ENCODE measurements around the gene REXO1.

Gene REXO1

DNA sequence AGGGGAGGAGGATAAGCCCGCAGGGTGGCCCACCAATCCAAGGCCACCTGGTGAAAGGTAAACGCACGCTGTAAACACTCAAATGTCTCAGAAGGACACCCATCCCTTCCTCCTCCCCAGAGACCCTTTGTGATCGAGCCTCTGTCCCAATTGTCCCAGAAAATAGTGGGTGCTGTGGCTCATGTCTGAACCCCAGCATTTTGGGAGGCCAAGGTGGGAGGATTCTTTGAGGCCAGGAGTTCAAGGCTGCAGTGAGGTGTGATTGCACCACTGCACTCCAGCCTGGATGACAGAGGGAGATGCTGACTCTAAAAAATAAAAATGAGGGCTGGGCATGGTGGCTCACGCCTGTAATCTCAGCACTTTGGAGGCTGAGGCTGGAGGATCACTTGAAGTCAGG lies 40.1 kb upstream of the REXO1 start:
- TF ChIP-seq ZNF585B (tag by site-specific recombination; IDR thresholded peaks at IDR 0.05): no peak
- no peak for TF ChIP-seq GFI1B (tag by site-specific recombination; IDR thresholded peaks at IDR 0.05)
- TF ChIP-seq ZNF133 (tag by site-specific recombination; IDR thresholded peaks at IDR 0.05): no peak
- TF ChIP-seq, protein P1, sequence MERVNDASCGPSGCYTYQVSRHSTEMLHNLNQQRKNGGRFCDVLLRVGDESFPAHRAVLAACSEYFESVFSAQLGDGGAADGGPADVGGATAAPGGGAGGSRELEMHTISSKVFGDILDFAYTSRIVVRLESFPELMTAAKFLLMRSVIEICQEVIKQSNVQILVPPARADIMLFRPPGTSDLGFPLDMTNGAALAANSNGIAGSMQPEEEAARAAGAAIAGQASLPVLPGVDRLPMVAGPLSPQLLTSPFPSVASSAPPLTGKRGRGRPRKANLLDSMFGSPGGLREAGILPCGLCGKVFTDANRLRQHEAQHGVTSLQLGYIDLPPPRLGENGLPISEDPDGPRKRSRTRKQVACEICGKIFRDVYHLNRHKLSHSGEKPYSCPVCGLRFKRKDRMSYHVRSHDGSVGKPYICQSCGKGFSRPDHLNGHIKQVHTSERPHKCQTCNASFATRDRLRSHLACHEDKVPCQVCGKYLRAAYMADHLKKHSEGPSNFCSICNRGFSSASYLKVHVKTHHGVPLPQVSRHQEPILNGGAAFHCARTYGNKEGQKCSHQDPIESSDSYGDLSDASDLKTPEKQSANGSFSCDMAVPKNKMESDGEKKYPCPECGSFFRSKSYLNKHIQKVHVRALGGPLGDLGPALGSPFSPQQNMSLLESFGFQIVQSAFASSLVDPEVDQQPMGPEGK (tag by site-specific recombination; IDR thresholded peaks at IDR 0.05): no peak
- TF ChIP-seq, protein P2, sequence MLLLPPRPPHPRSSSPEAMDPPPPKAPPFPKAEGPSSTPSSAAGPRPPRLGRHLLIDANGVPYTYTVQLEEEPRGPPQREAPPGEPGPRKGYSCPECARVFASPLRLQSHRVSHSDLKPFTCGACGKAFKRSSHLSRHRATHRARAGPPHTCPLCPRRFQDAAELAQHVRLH (tag by site-specific recombination; IDR thresholded peaks at IDR 0.05): no peak
- no peak for TF ChIP-seq KLF10 (tag by site-specific recombination; IDR thresholded peaks at IDR 0.05)
- TF ChIP-seq ZNF280C (tag by site-specific recombination; IDR thresholded peaks at IDR 0.05): no peak
- no peak for TF ChIP-seq ZNF488 (tag by site-specific recombination; IDR thresholded peaks at IDR 0.05)
- TF ChIP-seq ZNF645 (tag by site-specific recombination; IDR thresholded peaks at IDR 0.05): no peak
- no peak for TF ChIP-seq WT1 (tag by site-specific recombination; IDR thresholded peaks at IDR 0.05)
- no peak for TF ChIP-seq ZNF114 (tag by site-specific recombination; IDR thresholded peaks at IDR 0.05)
- TF ChIP-seq ZNF292 (tag by site-specific recombination; IDR thresholded peaks at IDR 0.05; ENCODE audit: borderline replicate concordance, low read depth): no peak
- no peak for TF ChIP-seq ZNF23 (tag by site-specific recombination; IDR thresholded peaks at IDR 0.05; ENCODE audit: borderline replicate concordance)
- TF ChIP-seq, protein P3, sequence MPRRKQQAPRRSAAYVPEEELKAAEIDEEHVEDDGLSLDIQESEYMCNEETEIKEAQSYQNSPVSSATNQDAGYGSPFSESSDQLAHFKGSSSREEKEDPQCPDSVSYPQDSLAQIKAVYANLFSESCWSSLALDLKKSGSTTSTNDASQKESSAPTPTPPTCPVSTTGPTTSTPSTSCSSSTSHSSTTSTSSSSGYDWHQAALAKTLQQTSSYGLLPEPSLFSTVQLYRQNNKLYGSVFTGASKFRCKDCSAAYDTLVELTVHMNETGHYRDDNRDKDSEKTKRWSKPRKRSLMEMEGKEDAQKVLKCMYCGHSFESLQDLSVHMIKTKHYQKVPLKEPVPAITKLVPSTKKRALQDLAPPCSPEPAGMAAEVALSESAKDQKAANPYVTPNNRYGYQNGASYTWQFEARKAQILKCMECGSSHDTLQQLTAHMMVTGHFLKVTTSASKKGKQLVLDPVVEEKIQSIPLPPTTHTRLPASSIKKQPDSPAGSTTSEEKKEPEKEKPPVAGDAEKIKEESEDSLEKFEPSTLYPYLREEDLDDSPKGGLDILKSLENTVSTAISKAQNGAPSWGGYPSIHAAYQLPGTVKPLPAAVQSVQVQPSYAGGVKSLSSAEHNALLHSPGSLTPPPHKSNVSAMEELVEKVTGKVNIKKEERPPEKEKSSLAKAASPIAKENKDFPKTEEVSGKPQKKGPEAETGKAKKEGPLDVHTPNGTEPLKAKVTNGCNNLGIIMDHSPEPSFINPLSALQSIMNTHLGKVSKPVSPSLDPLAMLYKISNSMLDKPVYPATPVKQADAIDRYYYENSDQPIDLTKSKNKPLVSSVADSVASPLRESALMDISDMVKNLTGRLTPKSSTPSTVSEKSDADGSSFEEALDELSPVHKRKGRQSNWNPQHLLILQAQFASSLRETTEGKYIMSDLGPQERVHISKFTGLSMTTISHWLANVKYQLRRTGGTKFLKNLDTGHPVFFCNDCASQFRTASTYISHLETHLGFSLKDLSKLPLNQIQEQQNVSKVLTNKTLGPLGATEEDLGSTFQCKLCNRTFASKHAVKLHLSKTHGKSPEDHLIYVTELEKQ (tag by site-specific recombination; IDR thresholded peaks at IDR 0.05; ENCODE audit: borderline replicate concordance): no peak
- TF ChIP-seq ZNF530 (tag by site-specific recombination; IDR thresholded peaks at IDR 0.05; ENCODE audit: low read depth): no peak
- no peak for TF ChIP-seq ZNF776 (tag by site-specific recombination; IDR thresholded peaks at IDR 0.05; ENCODE audit: borderline replicate concordance)
- no peak for TF ChIP-seq ZNF76 (tag by site-specific recombination; IDR thresholded peaks at IDR 0.05; ENCODE audit: borderline replicate concordance, low read depth)
- TF ChIP-seq ZNF24 (tag by site-specific recombination; IDR thresholded peaks at IDR 0.05): no peak
- no peak for TF ChIP-seq ZBTB48 (tag by site-specific recombination; IDR thresholded peaks at IDR 0.05)
- TF ChIP-seq ZBTB17 (tag by site-specific recombination; IDR thresholded peaks at IDR 0.05): no peak
- H3K9me3 ChIP-seq (ENCODE audit: control insufficient read depth, insufficient read depth, low read depth, low read length): no peaks in the 10 kb centered on the region
- POLR2A ChIA-PET: no interaction called here
- H3K27ac ChIP-seq (ENCODE audit: extremely low read depth, low read depth, low read length): no peak overlapping the region
- CTCF ChIA-PET: interaction anchor here (0.6 kb wide), 1 partner anchor 14 kb away, joined by 5 read pairs; no protein-coding TSS in a partner anchor
- H3K36me3 ChIP-seq (ENCODE audit: control insufficient read depth in 2 of 2, insufficient read depth in 1 of 2, low read length in 2 of 2): no peaks in the 10 kb centered on the region
- no peak overlapping the region for H3K4me3 ChIP-seq (ENCODE audit: low read depth, low read length)
- H3K4me1 ChIP-seq (ENCODE audit: control insufficient read depth, insufficient read depth, low read length): peaks cover 8% of the 10 kb centered on the region

All from HEK293 (cell line).